ENCODE data around the gene SEMA6A.

GRCh38 chr5:116424258-116424615 lies 150.4 kb downstream of the SEMA6A start:
- TF ChIP-seq CTCF (CRISPR knock-in tag; IDR thresholded peaks at IDR 0.05): no peak
- TF ChIP-seq, protein P1, sequence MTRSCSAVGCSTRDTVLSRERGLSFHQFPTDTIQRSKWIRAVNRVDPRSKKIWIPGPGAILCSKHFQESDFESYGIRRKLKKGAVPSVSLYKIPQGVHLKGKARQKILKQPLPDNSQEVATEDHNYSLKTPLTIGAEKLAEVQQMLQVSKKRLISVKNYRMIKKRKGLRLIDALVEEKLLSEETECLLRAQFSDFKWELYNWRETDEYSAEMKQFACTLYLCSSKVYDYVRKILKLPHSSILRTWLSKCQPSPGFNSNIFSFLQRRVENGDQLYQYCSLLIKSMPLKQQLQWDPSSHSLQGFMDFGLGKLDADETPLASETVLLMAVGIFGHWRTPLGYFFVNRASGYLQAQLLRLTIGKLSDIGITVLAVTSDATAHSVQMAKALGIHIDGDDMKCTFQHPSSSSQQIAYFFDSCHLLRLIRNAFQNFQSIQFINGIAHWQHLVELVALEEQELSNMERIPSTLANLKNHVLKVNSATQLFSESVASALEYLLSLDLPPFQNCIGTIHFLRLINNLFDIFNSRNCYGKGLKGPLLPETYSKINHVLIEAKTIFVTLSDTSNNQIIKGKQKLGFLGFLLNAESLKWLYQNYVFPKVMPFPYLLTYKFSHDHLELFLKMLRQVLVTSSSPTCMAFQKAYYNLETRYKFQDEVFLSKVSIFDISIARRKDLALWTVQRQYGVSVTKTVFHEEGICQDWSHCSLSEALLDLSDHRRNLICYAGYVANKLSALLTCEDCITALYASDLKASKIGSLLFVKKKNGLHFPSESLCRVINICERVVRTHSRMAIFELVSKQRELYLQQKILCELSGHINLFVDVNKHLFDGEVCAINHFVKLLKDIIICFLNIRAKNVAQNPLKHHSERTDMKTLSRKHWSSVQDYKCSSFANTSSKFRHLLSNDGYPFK (CRISPR knock-in tag; IDR thresholded peaks at IDR 0.05; ENCODE audit: borderline replicate concordance): no peak
- no peak for TF ChIP-seq ZNF446 (CRISPR knock-in tag; IDR thresholded peaks at IDR 0.05)
- TF ChIP-seq LCORL (IDR thresholded peaks at IDR 0.05): no peak
- TF ChIP-seq LCORL (CRISPR knock-in tag; IDR thresholded peaks at IDR 0.05): no peak
- no peak for TF ChIP-seq ZNF281 (CRISPR knock-in tag; IDR thresholded peaks at IDR 0.05; ENCODE audit: borderline replicate concordance)
- TF ChIP-seq ZNF768 (CRISPR knock-in tag; IDR thresholded peaks at IDR 0.05): no peak
- no peak for TF ChIP-seq ZNF782 (CRISPR knock-in tag; IDR thresholded peaks at IDR 0.05; ENCODE audit: borderline replicate concordance)

Data from HepG2 (cell line).